OCI-LY7 (cell line): ENCODE data around the gene AUTS2. TPM values are rescaled to one million over a fixed set of nuclear protein-coding genes. Genes with fewer than 3 reads are reported as not detected.

ENCODE experiments used
- BruUV-seq: library from RNA; stranded (reverse); fragments of 400-500 nt; replicated peaks from 2 replicates; lab custom pipeline; 2021; lab: Mats Ljungman, UMichigan
- CTCF ChIA-PET: fragments of 300-600 bp; sonication (Branson Sonifier 250); formaldehyde crosslinking; loops from one replicate; lab custom pipeline; 2022; ENCODE audit warnings: antibody characterized with exemption; ENCODE audit not compliant: unreplicated experiment; lab: Charles Lee
- POLR2A ChIA-PET: fragments of 300-600 bp; sonication (Branson Sonifier 250); formaldehyde crosslinking; loops from one replicate; lab custom pipeline; 2022; ENCODE audit warnings: antibody characterized with exemption; lab: Charles Lee
- DNase-seq: peaks from one replicate; pipeline ENCODE4 v3.0.0-alpha.2; 2015; ENCODE audit warnings: low spot score
- H2AFZ ChIP-seq: fragments of 200-600 bp; sonication (generic), shearing (Covaris generic); 2 replicates; pipeline ENCODE4 v1.6.1; 2014; ENCODE audit warnings: mild to moderate bottlenecking, antibody characterized with exemption, low read length, moderate library complexity
- H3K27ac ChIP-seq: fragments of 200-600 bp; sonication (generic); 2 replicates; pipeline ENCODE4 v1.5.1; 2014; ENCODE audit warnings: mixed run types, low read depth, mild to moderate bottlenecking, moderate library complexity, low read length, inconsistent platforms; ENCODE audit not compliant: poor library complexity, severe bottlenecking
- H3K36me3 ChIP-seq: fragments of 200-600 bp; sonication (generic); 2 replicates; pipeline ENCODE4 v1.6.1; 2014; ENCODE audit warnings: mild to moderate bottlenecking, antibody characterized with exemption, low read length, moderate library complexity, mixed read lengths; ENCODE audit not compliant: insufficient read depth
- H3K4me1 ChIP-seq: fragments of 200-600 bp; sonication (generic); 2 replicates; pipeline ENCODE4 v1.5.1; 2014; ENCODE audit warnings: mild to moderate bottlenecking, low read length; ENCODE audit not compliant: insufficient read depth, poor library complexity, severe bottlenecking
- H3K4me2 ChIP-seq: fragments of 200-600 bp; sonication (generic); 2 replicates; pipeline ENCODE4 v1.6.1; 2014; ENCODE audit warnings: mild to moderate bottlenecking, low read length
- H3K4me3 ChIP-seq: fragments of 200-600 bp; sonication (generic); 2 replicates; pipeline ENCODE4 v1.5.1; 2014; ENCODE audit warnings: mild to moderate bottlenecking, low read depth, low read length; ENCODE audit not compliant: poor library complexity, severe bottlenecking
- H3K79me2 ChIP-seq: fragments of 200-600 bp; sonication (generic); 2 replicates; pipeline ENCODE4 v1.6.1; 2016; ENCODE audit warnings: low read depth, mild to moderate bottlenecking, low read length, moderate library complexity, mixed read lengths; ENCODE audit not compliant: insufficient read depth
- H3K9me2 ChIP-seq: fragments of 200-600 bp; sonication (generic); 2 replicates; pipeline ENCODE4 v1.6.1; 2016; ENCODE audit warnings: mild to moderate bottlenecking, low read length, mixed read lengths; ENCODE audit not compliant: insufficient read depth
- H3K9me3 ChIP-seq: fragments of 200-600 bp; sonication (generic); 2 replicates; pipeline ENCODE4 v1.6.1; 2014; ENCODE audit warnings: mild to moderate bottlenecking, mixed run types, low read length, mixed read lengths
- H4K20me1 ChIP-seq: fragments of 200-600 bp; sonication (generic); 2 replicates; pipeline ENCODE4 v1.6.1; 2014; ENCODE audit warnings: mild to moderate bottlenecking, antibody characterized with exemption, low read length, moderate library complexity, mixed read lengths; ENCODE audit not compliant: insufficient read depth
- CTCF ChIP-seq: fragments of 200-600 bp; sonication (generic); conservative IDR thresholded peaks from 2 replicates; pipeline ENCODE4 v1.5.1; 2014; ENCODE audit warnings: mild to moderate bottlenecking, antibody characterized with exemption, low read length, moderate library complexity, mixed read lengths
- EZH2phosphoT487 ChIP-seq: fragments of 200-600 bp; sonication (generic); IDR thresholded peaks from 2 replicates; pipeline ENCODE4 v1.6.1; 2018; ENCODE audit warnings: low read depth, borderline replicate concordance, mild to moderate bottlenecking, mixed run types, antibody characterized with exemption, low read length, moderate library complexity, mixed read lengths
- intact Hi-C: fragments of 100-400 bp; cut with micrococcal nuclease; formaldehyde crosslinking; loops from one replicate; pipeline ENCODE4 v1.10.0; 2022; ENCODE audit not compliant: unreplicated experiment
- total RNA-seq, 2 experiments: library from RNA; depleted of rRNA in 1 of 2; stranded (reverse); fragments of >200 nt in 1 of 2; shearing (Covaris generic) in 1 of 2; gene quantifications; 2 replicates each; pipeline ENCODE4 v1.2.3, GENCODE V29; 2014 to 2022

The AUTS2 gene
- total RNA-seq, 2 experiments from 2014 or later: 37.9 to 78.5 TPM

GRCh38 chr7:70660154-70660818, 1062.0 kb downstream of the AUTS2 start:
- H3K9me2 ChIP-seq: no peaks in the 10 kb centered on the region
- no peak for DNase-seq
- no peak overlapping the region for H3K27ac ChIP-seq
- intact Hi-C loops: no loop called here
- no peaks in the 10 kb centered on the region for H4K20me1 ChIP-seq
- CTCF ChIA-PET: no interaction called here
- no peak overlapping the region for H3K4me3 ChIP-seq
- BruUV-seq: no TSS peak
- H3K4me1 ChIP-seq: no peaks in the 10 kb centered on the region
- POLR2A ChIA-PET: no interaction called here
- H3K79me2 ChIP-seq: no peaks in the 10 kb centered on the region
- no peak overlapping the region for H2AFZ ChIP-seq
- TF ChIP-seq EZH2phosphoT487 (no peak), CTCF (no peak)
- H3K36me3 ChIP-seq: no peaks in the 10 kb centered on the region
- no peak overlapping the region for H3K4me2 ChIP-seq
- H3K9me3 ChIP-seq: no peaks in the 10 kb centered on the region

GRCh38 chr7:70660819-70661191, 1062.5 kb downstream of the AUTS2 start:
- no peak overlapping the region for H3K27ac ChIP-seq
- no peak for TF ChIP-seq EZH2phosphoT487
- no peak for TF ChIP-seq CTCF
- no peak overlapping the region for H2AFZ ChIP-seq
- no peaks in the 10 kb centered on the region for H3K9me2 ChIP-seq
- H3K4me2 ChIP-seq: no peak overlapping the region
- no peaks in the 10 kb centered on the region for H3K79me2 ChIP-seq
- ChIA-PET POLR2A (no interaction called here), CTCF (no interaction called here)
- H4K20me1 ChIP-seq: no peaks in the 10 kb centered on the region
- no peaks in the 10 kb centered on the region for H3K36me3 ChIP-seq
- no peaks in the 10 kb centered on the region for H3K4me1 ChIP-seq
- no peak overlapping the region for H3K4me3 ChIP-seq
- intact Hi-C loops: no loop called here
- BruUV-seq: no TSS peak
- DNase-seq: no peak
- no peaks in the 10 kb centered on the region for H3K9me3 ChIP-seq

- no peak for TF ChIP-seq EZH2phosphoT487
- ChIA-PET POLR2A (no interaction called here), CTCF (no interaction called here)
- intact Hi-C loops: no loop called here
- no TSS peak for BruUV-seq
- DNase-seq: no peak
- H3K4me3 ChIP-seq: no peak overlapping the region
- no peak overlapping the region for H3K27ac ChIP-seq
- H4K20me1 ChIP-seq: no peaks in the 10 kb centered on the region
- no peaks in the 10 kb centered on the region for H3K4me1 ChIP-seq
- H2AFZ ChIP-seq: no peak overlapping the region
- no peaks in the 10 kb centered on the region for H3K9me3 ChIP-seq
- H3K9me2 ChIP-seq: no peaks in the 10 kb centered on the region
- H3K36me3 ChIP-seq: no peaks in the 10 kb centered on the region
- H3K4me2 ChIP-seq: no peak overlapping the region
- no peaks in the 10 kb centered on the region for H3K79me2 ChIP-seq
Measured at GRCh38 chr7:70663680-70664079, 1065.4 kb downstream of the AUTS2 start.
